Activated CD8-positive, alpha-beta memory T cell treated with anti-CD3 and anti-CD28 coated beads for 24 hours (primary cell): ENCODE data around the gene CALHM6.
A peak's percentile ranks its signal among the peaks of the same experiment; 100 is the strongest.

Source experiments
- DNase-seq: peaks from one replicate; pipeline ENCODE4 v3.0.0-alpha.2; 2020

The CALHM6 gene

GRCh38 chr6:116446399-116446798, 14.8 kb upstream of the CALHM6 start:
- DNase-seq = no peak

- DNase-seq = no peak
Measured at GRCh38 chr6:116447052-116447451, 14.1 kb upstream of the CALHM6 start.

GRCh38 chr6:116447496-116448011, 13.6 kb upstream of the CALHM6 start:
- DNase-seq = no peak

- DNase-seq = no peak
Measured at GRCh38 chr6:116449565-116449964, 11.6 kb upstream of the CALHM6 start.

GRCh38 chr6:116450185-116450710, 10.9 kb upstream of the CALHM6 start:
- DNase-seq = no peak

GRCh38 chr6:116450769-116451740, 10.1 kb upstream of the CALHM6 start:
- no peak for DNase-seq

GRCh38 chr6:116451916-116452315, 9.3 kb upstream of the CALHM6 start:
- no peak for DNase-seq

- no peak for DNase-seq
Measured at GRCh38 chr6:116452531-116452930, 8.6 kb upstream of the CALHM6 start.

- DNase-seq = no peak
Measured at GRCh38 chr6:116456106-116456505, 5.1 kb upstream of the CALHM6 start.

GRCh38 chr6:116456927-116457326, 4.2 kb upstream of the CALHM6 start:
- DNase-seq = no peak

- DNase-seq = no peak
Measured at GRCh38 chr6:116458264-116458663, 2.9 kb upstream of the CALHM6 start.

- DNase-seq = no peak
Measured at GRCh38 chr6:116459927-116460326, 1.2 kb upstream of the CALHM6 start.

- DNase-seq = peak; percentile 83
Measured at GRCh38 chr6:116461932-116462885, 1.0 kb downstream of the CALHM6 start.

- DNase-seq = no peak
Measured at GRCh38 chr6:116463301-116463700, 2.1 kb downstream of the CALHM6 start.

GRCh38 chr6:116465246-116465645, 4.1 kb downstream of the CALHM6 start:
- DNase-seq = no peak

- DNase-seq = no peak
Measured at GRCh38 chr6:116467096-116467495, 5.9 kb downstream of the CALHM6 start.

GRCh38 chr6:116467514-116467913, 6.3 kb downstream of the CALHM6 start:
- DNase-seq = no peak

GRCh38 chr6:116468293-116468692, 7.1 kb downstream of the CALHM6 start:
- no peak for DNase-seq

- DNase-seq = no peak
Measured at GRCh38 chr6:116471531-116471930, 10.4 kb downstream of the CALHM6 start.

GRCh38 chr6:116472706-116473105, 11.5 kb downstream of the CALHM6 start:
- DNase-seq = no peak

GRCh38 chr6:116475141-116475540, 14.0 kb downstream of the CALHM6 start:
- no peak for DNase-seq

GRCh38 chr6:116476002-116476678, 15.0 kb downstream of the CALHM6 start:
- no peak for DNase-seq
